Forelimb muscle (tissue), 1 donor: ENCODE results near the gene NOSIP. TPM values are rescaled to one million over a fixed set of nuclear protein-coding genes. Genes with fewer than 3 reads are reported as not detected.

Experiments
- DNase-seq: peaks from one replicate; pipeline ENCODE4 v3.0.0-alpha.2; 2013; ENCODE audit warnings: low read depth
- polyA plus RNA-seq: library from polyadenylated mRNA; unstranded; fragments of 120-200 nt; gene quantifications from one replicate; pipeline ENCODE4 v1.2.1, GENCODE V29; 2013; ENCODE audit not compliant: insufficient read length

The NOSIP gene
- polyA plus RNA-seq, 1 donor = 56.5 TPM

- no peak for DNase-seq
These were observed 14.8 kb upstream of the NOSIP start for GRCh38 chr19:49594993-49595818.

- DNase-seq = no peak
These were observed 14.0 kb upstream of the NOSIP start for GRCh38 chr19:49594157-49594992.

DNA sequence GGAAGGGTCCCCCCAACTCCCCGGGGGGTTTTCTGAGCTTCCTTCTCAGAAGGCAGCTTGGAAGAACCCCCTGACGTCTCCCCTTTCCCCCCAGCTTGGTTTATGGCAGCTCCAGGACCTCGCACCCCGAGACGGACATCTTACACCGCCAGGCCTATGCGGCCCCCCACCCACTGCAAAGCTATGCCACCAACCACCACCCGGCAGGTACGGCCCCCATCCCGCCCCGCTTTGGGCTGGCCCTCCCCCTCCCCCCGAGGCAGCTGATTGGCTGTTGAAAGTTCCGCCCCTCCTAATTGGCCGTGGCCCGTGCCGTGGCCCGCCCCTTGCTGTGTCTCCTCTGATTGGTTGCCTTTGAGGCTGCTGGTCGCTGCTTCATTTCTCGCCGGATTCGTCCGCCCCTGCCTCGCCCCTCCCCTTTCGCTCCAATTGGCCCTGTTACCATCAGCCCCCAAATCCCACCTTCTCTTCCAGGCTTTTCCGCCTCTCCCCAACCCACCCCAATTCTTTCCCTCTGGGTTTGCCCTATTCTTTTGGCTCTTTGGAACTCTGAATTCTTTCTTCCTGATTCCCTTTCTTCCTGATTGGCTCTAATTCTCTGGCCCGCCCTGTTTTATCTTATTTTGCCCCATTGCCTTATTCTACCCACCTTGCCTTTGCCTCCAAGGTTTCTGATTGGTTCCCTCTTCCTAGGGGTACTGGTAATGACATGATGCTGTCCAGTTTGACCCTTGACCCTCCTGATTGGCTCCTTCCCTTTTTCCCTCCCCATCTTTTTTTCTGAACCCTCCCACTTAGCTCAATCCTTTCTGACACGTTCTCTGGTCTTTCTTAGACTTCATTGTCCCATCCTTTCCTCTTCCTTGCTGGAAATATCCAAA is 13.1 kb upstream of the NOSIP start:
- peak; percentile 58 for DNase-seq

- DNase-seq = no peak
These were observed 12.3 kb upstream of the NOSIP start for GRCh38 chr19:49592486-49593232.

DNA sequence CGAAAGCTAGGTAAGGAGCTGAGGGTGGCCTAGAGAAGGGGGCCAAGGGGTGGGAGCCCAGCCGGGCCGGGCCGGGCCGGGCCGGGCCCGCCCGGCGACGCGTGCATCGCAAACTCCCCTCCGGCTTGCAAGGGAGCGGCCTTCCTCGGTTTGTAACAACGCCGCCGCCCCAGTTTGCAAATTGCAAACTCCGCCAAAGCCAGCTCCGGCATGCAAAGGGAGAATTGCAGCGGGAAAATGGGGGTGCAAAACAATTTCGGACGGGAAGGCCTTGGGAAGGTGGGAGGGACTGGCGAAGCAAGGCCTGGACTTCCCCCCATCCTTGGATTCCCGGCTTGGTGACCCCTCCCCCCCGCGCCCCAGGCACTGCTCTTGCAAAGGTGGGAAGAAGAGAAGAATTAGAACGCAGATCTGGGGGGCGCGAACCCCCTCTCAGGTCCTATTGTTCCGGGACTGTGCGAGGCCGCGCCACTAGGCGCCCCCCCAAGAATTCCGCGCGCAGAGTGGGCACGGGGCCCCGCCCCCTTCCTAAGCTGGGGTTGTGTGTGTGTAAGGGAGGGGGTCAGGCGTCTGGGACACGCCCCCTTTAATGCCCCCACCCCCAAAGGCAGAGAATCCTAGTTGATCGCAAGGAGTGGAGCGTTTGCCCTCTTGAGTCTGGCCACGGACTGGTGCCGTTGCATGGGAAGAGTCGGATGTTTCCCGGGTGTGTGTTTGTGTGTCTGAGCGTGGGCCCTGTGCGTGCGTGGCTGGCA is 11.6 kb upstream of the NOSIP start:
- DNase-seq = no peak

DNA sequence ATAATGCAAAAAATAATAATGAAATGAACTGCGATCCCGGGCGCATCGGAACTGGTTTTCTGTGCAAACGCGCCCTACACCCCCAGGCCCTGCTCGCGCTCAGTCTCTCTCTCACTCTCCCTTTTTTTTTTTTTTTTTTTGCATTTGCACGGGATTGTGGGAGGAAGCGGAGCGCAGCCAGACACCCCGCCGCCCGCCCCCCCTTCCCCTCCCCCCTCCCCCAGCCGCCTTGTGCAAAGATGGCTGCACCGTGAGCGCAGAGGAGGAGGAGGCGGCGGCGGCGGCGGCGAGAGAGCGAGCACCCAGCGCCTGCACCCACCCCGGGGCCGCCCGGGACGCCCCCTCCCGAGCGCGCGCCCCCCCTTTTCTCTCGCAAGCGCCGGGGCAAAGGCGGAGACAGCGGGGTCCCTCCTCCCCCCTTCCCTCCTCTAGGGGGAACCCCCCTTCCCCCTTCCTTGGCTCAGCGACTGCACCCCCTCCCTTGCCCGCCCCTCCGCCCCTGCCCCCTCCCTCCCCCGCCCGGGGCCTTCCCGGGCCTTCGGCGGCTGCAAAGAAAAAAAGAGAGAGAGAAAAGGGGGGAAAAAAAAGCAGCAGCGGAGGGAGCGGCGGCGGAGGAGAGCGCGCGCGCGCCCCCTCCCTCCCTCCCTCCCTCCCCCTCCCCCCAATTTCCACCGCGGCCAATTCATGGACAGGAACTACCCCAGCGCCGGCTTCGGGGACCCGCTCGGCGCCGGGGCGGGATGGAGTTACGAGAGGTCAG is 10.8 kb upstream of the NOSIP start, which contains the start of gene PRR12:
Gene PRR12, plus strand, starts transcription at position 212 of the 760 bp plus-strand sequence. Its CDS starts 473 bp downstream, at position 685.
- no peak for DNase-seq

GRCh38 chr19:49590071-49590970 is 10.0 kb upstream of the NOSIP start:
- peak; percentile 66 for DNase-seq

GRCh38 chr19:49589502-49589905 is 9.1 kb upstream of the NOSIP start:
- no peak for DNase-seq

GRCh38 chr19:49588365-49589122 is 8.2 kb upstream of the NOSIP start:
- no peak for DNase-seq

- DNase-seq = no peak
These were observed 6.9 kb upstream of the NOSIP start for GRCh38 chr19:49587227-49587626.

DNA sequence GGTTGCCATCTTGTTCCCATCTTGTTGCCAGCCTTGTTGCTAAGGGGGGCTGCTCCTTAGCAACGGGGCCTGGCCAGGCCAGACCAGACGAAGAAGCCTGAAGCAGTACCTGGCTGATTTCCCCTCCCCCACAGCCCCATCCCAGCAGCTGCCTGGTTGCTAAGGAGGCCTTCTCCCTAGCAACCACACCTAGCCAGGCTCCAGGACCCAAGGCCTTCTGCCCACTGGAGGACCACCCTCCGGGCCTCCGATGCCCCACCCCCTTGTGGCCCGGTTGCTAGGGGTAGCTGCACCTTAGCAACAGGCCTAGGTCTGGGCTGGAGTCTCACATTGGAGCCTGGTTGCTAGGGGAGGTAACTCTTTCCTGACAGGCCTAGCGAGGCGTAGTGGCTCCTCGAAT is 4.7 kb upstream of the NOSIP start:
- DNase-seq = no peak

DNA sequence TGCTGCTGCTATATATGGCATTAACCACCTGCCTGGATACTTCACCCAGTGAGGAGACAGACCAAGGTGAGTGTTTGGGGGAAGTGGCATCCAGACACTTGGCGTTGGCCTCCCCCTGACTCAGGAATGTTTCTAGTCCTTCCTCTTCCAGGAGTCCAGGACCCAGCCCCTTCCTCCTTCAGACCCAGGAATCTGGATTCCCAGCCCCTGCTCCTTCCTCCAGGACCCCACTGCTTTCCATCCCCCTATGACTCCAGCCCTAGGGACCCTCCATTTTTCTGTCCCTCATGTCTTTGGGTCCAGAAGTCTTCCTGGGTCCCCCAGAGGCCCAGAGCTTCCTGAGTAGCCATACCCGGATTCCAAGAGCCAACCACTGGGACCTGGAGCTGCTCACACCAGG is 2.9 kb upstream of the NOSIP start:
- no peak for DNase-seq

DNA sequence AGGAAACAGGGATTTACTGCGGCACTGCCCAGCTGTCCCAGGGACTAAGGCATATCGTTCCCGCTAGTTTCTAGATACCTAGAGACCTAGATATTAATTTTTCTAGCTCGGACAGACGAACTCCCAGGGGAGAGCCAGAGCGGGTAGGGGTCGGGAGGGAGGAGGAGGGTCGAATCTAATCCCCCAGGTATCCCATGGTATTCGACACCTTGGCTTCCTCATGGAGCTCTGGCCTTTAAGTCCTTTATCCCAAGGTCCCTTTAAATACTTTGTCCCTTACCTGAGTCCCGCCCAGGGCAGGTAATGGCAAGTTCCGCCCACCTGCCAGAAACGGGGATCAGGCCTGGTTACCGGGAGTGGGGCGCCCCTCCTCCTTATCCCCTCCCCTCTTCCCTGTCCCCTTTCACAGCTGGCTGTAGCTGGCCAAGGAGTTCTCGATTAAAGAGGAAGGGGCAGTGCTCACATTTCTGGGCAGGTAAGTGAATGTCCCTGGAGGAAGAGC is 702 bp upstream of the NOSIP start, which contains the start of gene PRRG2:
Gene PRRG2, plus strand, starts transcription at position 310 of the 502 bp plus-strand sequence. CDS start 1,904 bp downstream, outside the sequence.
- DNase-seq = no peak

GRCh38 chr19:49579947-49580263 is 451 bp downstream of the NOSIP start:
- no peak for DNase-seq

- DNase-seq = no peak
These were observed 1.2 kb downstream of the NOSIP start for GRCh38 chr19:49579193-49579592.

DNA sequence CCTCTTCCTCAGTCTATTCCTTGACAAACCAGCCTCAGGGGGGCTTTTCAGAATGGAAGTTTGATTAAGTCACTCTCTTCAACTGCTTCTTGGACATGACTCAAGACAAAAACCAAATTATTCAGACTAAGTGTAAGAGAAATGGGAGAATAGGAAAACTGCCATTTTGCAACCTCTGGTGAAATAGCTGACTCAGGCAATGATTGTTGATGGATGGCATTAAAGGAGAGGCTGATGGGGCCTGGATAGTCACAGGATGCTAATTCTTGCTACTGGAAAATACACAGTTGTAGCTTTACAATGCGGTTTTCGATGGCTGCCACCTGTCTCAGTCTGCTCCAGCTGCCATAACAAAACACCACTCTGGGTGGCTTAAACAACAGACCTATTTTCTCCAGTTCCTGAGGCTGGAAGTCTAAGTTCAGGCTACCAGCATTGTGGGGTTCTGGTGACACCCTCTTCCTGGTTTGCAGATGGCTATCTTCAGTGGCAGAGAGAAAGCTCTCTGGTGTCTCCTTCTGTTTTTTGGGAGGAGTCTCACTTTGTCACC is 6.1 kb downstream of the NOSIP start:
- no peak for DNase-seq

GRCh38 chr19:49573425-49573824 is 6.9 kb downstream of the NOSIP start:
- no peak for DNase-seq
